ENCODE measurements around the gene LMTK2.
A peak's percentile ranks its signal among the peaks of the same experiment; 100 is the strongest.

Gene LMTK2

GRCh38 chr7:98194672-98195457 is 88.2 kb downstream of the LMTK2 start:
- TF ChIP-seq, protein P1, sequence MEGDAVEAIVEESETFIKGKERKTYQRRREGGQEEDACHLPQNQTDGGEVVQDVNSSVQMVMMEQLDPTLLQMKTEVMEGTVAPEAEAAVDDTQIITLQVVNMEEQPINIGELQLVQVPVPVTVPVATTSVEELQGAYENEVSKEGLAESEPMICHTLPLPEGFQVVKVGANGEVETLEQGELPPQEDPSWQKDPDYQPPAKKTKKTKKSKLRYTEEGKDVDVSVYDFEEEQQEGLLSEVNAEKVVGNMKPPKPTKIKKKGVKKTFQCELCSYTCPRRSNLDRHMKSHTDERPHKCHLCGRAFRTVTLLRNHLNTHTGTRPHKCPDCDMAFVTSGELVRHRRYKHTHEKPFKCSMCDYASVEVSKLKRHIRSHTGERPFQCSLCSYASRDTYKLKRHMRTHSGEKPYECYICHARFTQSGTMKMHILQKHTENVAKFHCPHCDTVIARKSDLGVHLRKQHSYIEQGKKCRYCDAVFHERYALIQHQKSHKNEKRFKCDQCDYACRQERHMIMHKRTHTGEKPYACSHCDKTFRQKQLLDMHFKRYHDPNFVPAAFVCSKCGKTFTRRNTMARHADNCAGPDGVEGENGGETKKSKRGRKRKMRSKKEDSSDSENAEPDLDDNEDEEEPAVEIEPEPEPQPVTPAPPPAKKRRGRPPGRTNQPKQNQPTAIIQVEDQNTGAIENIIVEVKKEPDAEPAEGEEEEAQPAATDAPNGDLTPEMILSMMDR (conservative IDR thresholded peaks at IDR 0.05): no peak
- no peak overlapping the region for H3K27ac ChIP-seq

DNA sequence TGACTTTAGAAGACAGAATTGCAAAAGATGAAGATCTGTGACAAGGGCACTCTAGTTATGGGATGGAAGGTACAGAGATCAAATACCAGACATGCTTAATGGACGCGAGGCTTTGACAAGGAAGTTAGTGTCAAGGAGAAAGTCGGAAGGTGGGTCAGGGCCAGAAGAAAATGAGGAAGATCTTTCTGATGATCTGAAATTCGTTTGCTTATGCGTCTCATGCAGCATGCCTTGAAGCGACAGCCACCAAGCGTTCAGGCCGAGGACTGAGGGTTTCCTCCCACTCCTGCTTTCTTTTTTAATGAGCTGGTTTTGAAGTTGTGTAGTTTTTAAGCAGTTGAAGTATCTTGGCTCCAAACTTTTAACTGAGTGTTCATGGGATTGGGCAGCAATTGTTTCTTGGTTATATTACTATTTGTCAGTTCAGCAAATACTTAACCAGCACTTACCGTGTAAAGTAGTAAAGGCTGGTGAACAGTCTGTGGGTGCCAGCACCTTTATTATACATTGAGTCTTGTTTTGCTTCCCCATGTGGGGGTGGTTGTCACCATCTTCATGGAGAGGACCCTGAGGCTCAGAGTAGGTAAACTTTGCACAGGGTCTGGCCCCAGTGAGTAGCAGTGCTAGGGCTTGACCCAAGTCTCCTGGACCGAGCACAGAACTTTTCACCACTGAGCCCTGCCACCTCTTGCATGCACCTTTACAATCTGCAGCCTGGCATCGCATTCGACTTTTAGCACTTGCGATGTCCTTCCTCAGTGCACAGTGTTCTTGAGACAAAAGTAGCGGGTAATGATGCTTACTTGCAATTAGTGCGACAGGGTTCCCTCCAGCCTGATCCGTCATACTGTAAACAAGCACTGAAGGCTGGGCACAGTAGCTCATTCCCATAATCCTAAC is 90.3 kb downstream of the LMTK2 start:
- TF ChIP-seq, protein P1 (conservative IDR thresholded peaks at IDR 0.05): no peak
- H3K27ac ChIP-seq: peak overlapping the region; percentile 2; the same call in 1 of the 2 replicates

DNA sequence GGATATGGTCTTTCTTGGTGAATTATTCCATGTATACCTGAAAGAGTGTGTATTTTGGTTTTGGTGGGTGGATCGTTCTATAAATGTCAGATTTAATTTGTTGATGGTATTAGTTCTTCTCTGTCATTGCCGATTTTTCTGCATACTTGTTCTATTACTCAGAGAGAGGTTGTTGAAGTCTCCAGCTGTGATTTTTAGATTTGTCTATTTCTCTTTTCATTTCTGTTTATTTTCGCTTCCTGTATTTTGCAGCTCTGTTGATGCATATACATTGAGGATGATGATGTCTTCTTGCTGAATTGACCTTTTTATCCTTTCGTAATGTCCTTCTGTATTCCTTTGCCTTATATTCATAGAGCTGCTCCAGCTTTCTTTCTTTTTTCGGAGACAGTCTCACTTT is 92.5 kb downstream of the LMTK2 start:
- H3K27ac ChIP-seq: no peak overlapping the region
- TF ChIP-seq, protein P1 (conservative IDR thresholded peaks at IDR 0.05): no peak

- H3K27ac ChIP-seq: no peak overlapping the region
- TF ChIP-seq, protein P1 (conservative IDR thresholded peaks at IDR 0.05): no peak
Measured at GRCh38 chr7:98200364-98200763, 93.7 kb downstream of the LMTK2 start.

DNA sequence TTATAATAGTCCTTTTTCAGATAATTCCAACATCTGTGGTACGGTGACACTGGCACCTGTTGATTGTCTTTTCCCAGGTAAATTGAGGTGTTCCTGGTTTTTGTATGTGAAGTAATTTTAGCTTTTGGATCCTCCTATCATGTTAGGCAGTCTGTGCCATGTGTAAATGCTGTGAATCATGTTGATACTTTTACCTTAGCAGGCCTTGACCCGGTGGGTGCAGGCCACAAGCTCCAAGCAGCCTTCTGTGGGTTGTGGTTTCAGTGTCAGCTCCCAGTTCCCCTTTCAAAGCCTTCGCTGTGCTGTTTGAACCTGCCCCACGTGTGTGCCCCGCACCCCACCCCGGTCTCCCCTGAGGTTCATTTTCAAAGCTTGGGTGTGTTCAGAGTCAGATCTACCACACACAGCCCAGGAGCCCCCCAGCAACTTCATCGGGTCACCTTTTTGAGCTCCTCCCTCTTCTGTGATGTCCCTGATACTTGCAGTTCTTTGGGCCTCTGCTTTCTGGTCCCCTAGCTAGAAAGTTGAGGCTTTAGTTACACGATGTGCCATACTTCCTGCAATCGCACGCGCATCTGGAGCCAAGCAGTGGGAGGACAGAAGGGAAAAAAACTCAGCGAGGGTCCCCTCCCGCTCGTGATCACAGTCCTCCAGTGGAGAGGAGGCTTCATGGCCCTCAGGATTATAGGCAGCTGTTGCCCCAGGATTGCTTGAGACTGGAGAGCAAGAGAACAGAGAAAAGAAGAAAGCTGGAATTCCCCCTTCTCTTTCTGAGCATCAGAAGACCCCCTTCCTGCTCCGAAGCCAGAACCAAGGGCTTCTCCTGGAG is 95.9 kb downstream of the LMTK2 start:
- H3K27ac ChIP-seq: no peak overlapping the region
- TF ChIP-seq, protein P1 (conservative IDR thresholded peaks at IDR 0.05): no peak

DNA sequence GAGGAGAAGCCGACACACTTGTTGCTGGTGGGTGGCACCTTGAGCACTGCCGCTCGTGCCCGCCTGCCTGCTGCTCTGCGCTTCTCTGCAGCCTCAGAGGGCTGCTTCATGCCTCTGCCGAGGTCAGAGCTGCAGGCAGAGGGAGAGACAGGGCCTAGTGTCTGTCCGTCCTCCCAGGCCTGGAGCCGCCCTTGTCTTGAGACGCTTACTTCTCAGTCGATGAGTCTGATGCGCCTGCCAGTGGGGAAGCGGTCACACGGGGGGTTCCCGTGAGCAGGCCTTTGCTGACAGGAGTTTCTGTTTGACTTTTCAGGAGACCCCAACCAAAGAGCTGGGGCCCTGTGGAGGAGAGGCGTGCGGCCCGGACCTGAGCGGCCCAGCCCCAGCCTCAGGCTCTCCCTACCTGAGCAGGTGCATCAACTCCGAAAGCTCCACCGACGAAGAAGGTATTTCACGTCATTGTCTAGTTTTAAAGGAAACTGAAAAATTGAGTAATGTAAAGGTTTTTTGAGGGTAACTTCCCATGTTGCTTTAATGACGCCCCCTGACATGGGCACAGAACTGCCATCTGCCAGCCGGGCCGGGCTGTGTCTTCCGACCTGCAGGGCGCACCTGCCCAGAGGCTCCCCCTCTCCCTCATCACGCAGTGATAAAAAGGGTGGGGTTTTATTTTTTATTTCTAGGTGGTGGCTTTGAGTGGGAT is 96.8 kb downstream of the LMTK2 start:
- H3K27ac ChIP-seq: no peak overlapping the region
- TF ChIP-seq, protein P1 (conservative IDR thresholded peaks at IDR 0.05): no peak
